RCC 7860 (cell line): Measurements from ENCODE around the gene QRFP.

Source experiments
- DNase-seq: peaks from one replicate; pipeline ENCODE4 v3.0.0-alpha.2; 2015; ENCODE audit warnings: low spot score
- FAIRE-seq: peaks from 2 replicates; lab custom pipeline; 2012; peaks lifted over from hg19 to GRCh38; lab: Jason Lieb, UNC

The QRFP gene

GRCh38 chr9:130896233-130897014 lies at the start of gene QRFP:
Gene QRFP, minus strand, starts transcription at chr9:130896812. Its CDS starts 2,974 bp downstream, at chr9:130893838.
- DNase-seq, result no peak
- no peak for FAIRE-seq

GRCh38 chr9:130945173-130945572 lies 48.6 kb upstream of the QRFP start:
- no peak for DNase-seq
- no peak for FAIRE-seq

GRCh38 chr9:130944510-130945058 lies 48.0 kb upstream of the QRFP start:
- FAIRE-seq (no peak), DNase-seq (no peak)

GRCh38 chr9:130943777-130944176 lies 47.2 kb upstream of the QRFP start:
- DNase-seq (no peak), FAIRE-seq (no peak)

GRCh38 chr9:130943221-130943620 lies 46.6 kb upstream of the QRFP start:
- DNase-seq (no peak), FAIRE-seq (no peak)

- no peak for DNase-seq
- no peak for FAIRE-seq
These were observed 46.1 kb upstream of the QRFP start for GRCh38 chr9:130942679-130943078.

- DNase-seq (no peak), FAIRE-seq (no peak)
These were observed 45.5 kb upstream of the QRFP start for GRCh38 chr9:130942084-130942483.

- peak; percentile 36 for DNase-seq
- no peak for FAIRE-seq
These were observed 44.3 kb upstream of the QRFP start for GRCh38 chr9:130940693-130941576.

GRCh38 chr9:130940027-130940549 lies 43.5 kb upstream of the QRFP start:
- FAIRE-seq (no peak), DNase-seq (no peak)

- DNase-seq (no peak), FAIRE-seq (no peak)
These were observed 42.9 kb upstream of the QRFP start for GRCh38 chr9:130939405-130940026.

GRCh38 chr9:130938652-130939404 lies 42.2 kb upstream of the QRFP start, which contains the start of gene FIBCD1:
Gene FIBCD1, minus strand, starts transcription at chr9:130939247. Its CDS starts 640 bp downstream, at chr9:130938607.
- FAIRE-seq, result no peak

GRCh38 chr9:130938184-130938651 lies 41.6 kb upstream of the QRFP start:
- DNase-seq (no peak), FAIRE-seq (no peak)

More at GRCh38 chr9:130938652-130939404, 42.2 kb upstream of the QRFP start, which contains the start of gene FIBCD1:
- no peak for DNase-seq

GRCh38 chr9:130937146-130938076 lies 40.8 kb upstream of the QRFP start:
- no peak for FAIRE-seq
- no peak for DNase-seq

GRCh38 chr9:130936285-130937117 lies 39.9 kb upstream of the QRFP start:
- FAIRE-seq, result no peak

GRCh38 chr9:130935648-130936271 lies 39.1 kb upstream of the QRFP start:
- DNase-seq (peak; percentile 51), FAIRE-seq (no peak)

More at GRCh38 chr9:130936285-130937117, 39.9 kb upstream of the QRFP start:
- DNase-seq, result peak; percentile 64

- FAIRE-seq, result no peak
- DNase-seq, result no peak
These were observed 38.4 kb upstream of the QRFP start for GRCh38 chr9:130934702-130935647.
